HS-5 (cell line): ENCODE results near the gene ERAP2.
"Not testable (repeated sequence)": the region's sequence is repeated elsewhere in the genome, so short reads cannot be mapped to it uniquely, and the experiment has no call there.

ENCODE experiments used
- DNase-seq: peaks from one replicate; pipeline ENCODE4 v3.0.0-alpha.2; 2012; ENCODE audit warnings: low read depth

The ERAP2 gene

GRCh38 chr5:96876292-96876850 is at the start of gene ERAP2:
Gene ERAP2, plus strand, starts transcription at chr5:96876500. Its CDS starts 3,186 bp downstream, at chr5:96879686.
- no peak for DNase-seq

- DNase-seq: no peak
Measured at GRCh38 chr5:96829297-96829696, 47.0 kb upstream of the ERAP2 start.

- DNase-seq: no peak
Measured at GRCh38 chr5:96834016-96834415, 42.3 kb upstream of the ERAP2 start.

DNA sequence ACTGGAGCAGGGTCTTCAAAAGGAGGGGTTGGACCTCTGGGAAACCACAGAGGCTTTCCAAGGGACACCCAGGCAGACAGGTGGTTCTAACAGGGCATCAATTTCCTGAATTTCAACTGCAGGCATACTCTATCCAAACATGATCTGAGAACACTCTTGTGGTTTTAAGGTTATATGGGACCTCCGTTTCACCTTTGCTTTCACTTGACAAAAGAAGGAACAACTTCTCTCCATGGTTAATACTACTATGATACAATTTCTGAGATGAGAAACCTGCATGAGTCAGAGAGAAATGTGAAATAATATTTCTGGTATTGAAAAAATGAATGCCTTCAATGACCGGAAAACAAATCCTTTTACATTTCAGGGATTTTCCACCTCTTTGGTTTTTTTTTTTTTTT is 40.5 kb upstream of the ERAP2 start:
- no peak for DNase-seq

DNA sequence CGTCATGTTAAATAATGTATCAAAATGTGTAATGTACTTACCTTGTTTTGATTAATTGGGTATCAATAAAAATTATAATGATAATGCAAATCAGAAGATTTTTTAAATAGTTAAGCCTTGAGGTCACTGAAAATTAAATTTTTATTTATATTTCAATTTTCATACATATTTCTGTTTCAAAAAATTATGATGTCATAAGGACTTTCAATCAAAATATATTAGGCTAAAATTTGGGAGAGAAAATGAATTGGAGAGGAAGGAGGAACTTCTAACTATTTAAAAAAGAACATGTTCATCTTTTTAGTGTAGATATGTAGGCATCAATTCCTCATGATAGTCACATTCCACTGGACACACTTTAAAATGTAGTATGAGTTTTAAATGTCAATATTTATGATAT is 39.5 kb upstream of the ERAP2 start:
- DNase-seq: no peak

DNA sequence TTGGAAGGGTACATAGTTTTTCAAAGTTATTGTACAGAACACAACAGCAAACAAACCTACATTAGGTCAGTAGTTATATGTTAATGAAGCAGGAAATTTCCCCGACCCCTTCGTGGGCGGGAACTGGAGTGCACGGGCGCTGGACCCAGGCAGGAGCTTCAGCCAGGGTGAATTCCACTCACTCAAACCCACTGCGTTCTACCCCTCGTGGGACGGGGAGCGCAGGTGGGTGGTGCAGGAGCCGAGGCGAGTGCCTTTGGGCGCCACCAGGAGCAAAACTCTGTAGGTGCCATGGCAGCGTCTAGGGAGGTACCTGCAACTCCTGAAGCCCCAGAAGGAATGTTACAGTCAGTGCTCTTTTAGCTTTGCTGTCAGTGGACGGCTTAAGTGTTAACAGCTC is 39.0 kb upstream of the ERAP2 start:
- DNase-seq: no peak

GRCh38 chr5:96838201-96839070 is 37.9 kb upstream of the ERAP2 start:
- DNase-seq: no peak

DNA sequence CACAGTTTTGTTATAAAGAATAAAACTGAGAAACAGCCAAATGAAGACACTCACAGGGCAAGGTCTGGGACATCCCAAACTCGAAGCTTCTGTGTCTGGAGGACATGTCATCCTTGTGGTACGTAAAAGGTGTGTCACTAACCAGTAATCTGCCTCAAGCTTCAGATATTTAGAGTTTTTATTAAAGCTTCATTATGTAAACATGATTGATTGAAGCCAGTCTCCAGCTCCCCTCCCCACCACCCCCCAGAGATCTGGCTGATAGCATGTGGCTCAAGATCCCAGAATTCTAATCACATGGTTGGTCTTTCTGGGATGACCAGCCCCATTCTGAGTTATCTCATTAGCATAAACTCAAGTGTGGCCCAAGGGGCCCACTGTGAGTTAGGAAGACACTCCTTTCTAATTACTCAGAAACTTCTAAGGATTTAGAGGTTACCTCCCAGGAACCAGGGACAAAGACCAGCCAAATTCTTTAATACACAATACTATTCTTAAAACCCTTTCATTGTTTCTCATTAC is 37.2 kb upstream of the ERAP2 start:
- no peak for DNase-seq

DNA sequence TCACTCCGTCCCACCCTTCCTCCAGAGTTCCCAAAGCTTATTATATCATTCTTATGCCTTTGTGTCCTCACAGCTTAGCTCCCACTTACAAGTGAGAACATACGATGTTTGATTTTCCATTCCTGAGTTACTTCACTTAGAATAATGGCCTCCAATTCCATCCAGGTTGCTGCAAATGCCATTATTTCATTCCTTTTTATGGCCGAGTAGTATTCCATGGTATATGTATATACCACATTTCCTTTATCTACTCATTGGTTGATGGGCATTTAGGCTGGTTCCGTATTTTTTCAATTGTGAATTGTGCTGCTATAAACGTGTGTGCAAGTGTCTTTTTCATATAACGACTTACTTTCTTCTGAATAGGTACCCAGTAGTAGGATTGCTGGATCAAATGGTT is 34.4 kb upstream of the ERAP2 start:
- not testable (repeated sequence) for DNase-seq

DNA sequence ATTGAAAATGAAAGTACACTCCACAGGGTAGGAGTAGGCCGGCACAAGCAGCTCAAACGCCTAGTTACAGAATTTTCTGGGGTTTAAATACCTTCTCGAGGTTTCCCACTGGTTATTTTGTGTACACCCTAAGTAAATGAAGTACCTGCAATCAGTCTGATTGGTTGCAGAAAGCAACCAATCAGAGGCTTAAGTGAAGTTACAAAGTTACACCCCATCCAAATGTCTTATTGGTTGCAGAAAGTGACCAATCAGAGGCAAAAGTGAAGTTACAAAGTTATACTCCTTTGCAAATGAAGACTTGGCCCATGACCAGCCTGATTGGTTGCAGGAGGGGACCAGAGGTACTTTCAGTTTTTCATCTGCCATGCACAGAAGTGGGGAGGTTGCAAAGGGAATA is 33.2 kb upstream of the ERAP2 start:
- DNase-seq: no peak

DNA sequence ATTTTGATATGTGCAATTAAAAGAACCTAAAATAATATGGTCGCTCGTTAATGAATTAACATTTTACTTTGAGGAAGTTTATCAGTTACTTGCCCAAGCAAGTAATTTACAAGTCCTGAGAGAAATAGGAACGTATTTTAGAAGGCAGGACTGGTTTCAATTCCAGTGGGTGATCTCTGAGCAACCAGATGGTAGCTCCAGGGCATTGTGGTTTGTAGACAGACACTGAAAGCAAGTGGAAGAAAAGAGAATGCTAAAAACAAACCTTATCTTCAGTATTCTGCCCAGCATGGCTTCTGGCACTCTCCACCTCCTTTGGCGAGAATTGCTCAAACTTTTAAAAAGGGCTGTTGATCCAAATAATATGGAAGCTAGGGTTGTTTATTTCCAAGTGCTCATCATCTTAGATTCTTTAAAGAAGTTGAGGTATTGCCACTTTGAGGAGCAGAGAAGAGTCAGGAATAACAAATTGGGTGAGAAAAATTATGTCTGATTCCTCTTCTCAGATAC is 31.8 kb upstream of the ERAP2 start:
- DNase-seq: no peak

DNA sequence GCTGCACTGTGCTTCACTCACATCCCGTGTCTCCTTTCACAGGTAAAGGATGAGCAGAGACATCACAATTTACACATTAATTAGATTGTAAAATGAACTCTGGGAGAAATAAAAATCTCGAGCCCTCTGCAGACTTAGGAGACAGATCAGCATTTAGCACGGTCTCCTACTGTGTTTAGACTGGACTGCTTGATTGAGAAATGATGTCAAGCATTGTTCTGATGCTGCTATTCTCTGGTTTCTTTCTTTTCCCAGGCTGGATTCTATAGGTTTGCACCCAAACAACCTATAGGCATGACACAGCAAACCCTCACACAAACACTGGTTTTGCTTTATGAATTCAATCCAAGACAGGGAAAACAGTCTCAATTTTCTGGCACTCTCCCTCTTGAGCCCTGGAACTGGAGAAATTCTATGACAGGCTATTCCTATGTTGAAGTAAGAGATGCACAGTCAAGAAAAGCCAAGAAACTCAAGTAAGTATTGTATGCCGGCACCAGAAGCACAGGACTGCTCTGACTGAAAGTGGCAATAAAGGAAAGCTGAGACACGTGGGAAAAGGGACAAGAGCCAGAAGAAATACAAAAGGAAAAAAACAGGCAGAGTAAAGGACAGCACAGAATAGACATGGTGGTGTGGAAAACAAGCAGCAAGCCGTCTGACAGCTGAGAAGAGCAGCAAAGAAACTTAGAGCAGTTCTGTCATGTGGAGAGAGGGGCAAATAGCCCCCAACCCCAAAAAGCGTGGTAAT is 24.8 kb upstream of the ERAP2 start:
- no peak for DNase-seq

DNA sequence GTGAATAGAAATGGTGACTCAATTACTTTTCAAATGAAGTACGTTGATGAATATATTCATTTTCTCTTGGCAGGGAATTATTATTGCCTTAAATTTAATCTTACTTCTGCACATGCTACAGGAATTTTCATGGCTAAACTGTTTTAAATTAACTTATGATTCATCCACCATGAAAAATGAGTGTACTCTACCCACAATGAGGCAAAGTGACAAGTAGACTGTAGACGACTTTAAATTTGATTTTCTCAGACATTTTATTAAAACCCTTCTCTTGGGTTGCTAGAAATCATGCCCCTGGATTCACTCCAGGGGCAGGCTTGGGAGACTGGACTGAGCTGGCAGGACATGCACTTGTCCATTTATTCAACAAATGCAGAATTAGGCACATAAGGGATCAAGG is 23.5 kb upstream of the ERAP2 start:
- peak; percentile 43 for DNase-seq

DNA sequence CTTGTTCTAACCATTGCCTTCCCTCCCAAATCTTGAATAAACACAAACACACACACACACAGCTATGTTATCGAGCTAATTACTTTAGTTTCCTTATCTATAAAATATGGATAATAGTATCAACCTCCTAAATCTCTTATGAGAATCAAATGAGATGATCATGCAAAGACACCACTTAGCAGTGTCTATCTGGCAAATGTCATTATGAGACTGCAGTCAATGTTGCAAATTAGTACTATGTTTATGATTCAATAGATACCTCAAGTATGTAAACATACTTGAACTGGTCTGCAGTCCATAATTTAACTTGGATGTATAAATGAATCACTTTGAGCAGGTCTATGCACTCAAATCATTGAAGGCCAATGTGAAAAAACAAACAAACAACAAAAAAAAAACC is 22.2 kb upstream of the ERAP2 start:
- no peak for DNase-seq

DNA sequence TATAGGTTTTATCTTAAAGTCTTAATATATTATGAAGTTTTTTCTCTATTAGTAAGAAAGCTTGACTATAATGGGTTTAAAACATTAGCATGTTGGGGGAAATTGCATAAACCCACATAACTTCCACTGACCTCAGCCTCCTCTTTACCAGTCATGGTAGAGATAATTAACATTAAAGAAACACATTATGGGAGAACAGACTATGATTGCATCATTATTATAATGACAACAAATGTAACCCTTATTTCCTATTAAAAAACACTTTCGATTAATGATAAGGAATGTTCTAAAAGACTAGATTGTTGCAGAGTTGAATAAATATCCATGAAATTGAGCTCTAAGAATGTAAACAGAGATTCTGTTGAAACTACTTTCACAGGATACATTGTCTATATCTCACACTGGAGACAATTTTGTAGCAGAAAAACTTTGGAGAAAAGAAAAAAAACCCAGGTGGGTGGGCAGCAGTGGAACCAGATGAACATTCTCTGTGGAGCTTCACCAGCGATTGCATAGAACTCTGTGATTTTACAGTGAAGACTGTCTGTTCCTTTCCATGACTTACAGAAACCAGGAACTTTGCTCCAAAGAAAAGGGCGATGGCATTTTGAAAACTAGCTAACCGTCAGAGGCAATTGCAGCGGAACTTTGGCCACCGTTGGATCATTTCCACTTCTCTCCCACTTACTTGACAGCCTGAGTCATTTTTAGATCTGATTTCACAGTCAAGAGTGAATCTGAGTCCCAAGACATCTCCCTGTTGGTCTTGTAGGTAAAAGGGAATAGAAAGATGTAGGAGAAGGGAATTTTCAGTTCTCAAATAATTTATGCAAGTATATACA is 21.0 kb upstream of the ERAP2 start:
- no peak for DNase-seq

GRCh38 chr5:96856371-96856770 is 19.9 kb upstream of the ERAP2 start:
- no peak for DNase-seq

- DNase-seq: no peak
Measured at GRCh38 chr5:96857454-96857853, 18.8 kb upstream of the ERAP2 start.

DNA sequence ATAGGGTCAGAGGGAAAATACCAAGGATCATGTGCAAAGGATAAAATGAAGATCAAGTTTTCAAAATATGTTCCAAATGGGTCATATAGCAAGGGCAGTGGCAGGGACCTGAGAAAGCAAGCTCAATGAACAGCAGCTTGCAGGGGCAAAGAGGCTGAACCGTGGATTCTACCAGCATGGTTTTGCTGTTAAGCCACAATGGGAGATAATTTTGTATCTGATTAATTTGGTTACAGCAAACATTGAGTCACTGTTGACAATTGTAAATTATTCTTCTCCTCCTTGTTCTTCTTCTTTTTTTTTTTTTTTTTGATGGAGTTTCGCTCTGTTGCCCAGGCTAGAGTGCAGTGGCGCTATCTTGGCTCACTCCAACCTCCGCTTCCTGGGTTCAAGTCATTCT is 18.4 kb upstream of the ERAP2 start:
- no peak for DNase-seq

DNA sequence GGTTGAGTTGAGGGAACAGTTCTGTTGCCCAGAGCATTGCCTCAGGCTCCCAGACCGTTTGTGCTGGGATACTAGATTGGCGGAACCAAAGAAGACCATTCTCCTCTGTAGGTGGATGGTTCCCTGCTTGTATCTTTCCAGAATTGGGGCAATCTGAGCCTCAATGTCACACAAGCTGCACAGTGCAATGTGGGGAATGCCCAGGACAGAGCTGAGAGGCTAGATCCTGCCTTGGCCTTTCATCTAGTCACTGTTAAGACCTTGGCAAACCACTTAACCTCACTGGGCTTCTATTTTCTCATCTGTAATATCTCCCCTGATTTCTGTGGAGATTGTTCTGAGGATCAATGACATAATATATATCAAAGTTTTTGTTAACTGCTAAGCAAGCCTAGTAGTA is 16.9 kb upstream of the ERAP2 start:
- DNase-seq: no peak

DNA sequence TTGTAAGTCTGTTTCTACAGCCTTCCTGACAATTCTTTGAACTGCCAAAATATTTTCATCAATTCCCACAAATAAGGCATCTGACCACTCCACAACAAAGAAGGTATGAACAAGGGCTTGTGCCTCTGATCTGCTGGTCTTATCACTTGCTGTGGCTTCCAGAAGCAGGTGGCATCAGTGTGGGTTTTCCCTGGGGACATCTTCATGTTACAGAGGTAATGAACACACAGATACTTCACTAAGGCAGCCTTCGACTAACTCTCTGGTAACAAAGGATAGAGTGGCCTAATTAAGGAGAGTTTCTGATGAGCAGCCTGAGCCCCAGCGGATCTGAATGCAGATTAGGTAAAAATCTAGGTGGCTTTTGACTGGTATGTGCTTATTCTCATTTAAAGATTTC is 15.2 kb upstream of the ERAP2 start:
- no peak for DNase-seq

DNA sequence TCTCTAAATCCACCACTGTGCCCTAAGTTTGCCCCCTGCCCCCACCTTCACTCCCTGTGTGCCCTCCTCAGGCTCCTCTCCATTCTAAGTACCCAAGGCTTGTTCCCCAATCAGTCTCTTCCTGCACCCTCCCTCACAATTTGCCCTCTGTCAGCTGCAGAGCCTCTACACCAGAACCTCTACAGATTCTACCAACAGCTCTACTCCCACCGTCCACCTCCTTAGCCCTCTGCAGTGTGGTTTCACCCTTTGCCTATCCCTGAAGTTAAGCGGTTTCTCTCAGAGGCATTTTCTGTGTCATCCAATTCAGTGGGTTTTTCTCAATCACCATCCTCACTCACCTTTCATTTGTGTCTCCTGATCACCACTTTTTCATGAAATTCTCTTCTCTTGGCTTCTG is 13.2 kb upstream of the ERAP2 start:
- no peak for DNase-seq
